ENCODE data around the gene AACS. TPM values are rescaled to one million over a fixed set of nuclear protein-coding genes. Genes with fewer than 3 reads are reported as not detected.
"Not testable (repeated sequence)": the region's sequence is repeated elsewhere in the genome, so short reads cannot be mapped to it uniquely, and the experiment has no call there.

Gene AACS
- polyA plus RNA-seq, 3 donors from 2014 or later, result 11.9 to 22.7 (median 14.0) TPM

- Mint-ChIP-seq H3K36me3 (peaks cover 0 to 3% (median 0%) of the 10 kb centered on the region in 3 donors), H3K4me1 (peaks cover 18 to 19% of the 10 kb centered on the region in 2 donors)
Observed at GRCh38 chr12:125065919-125066570, 810 bp downstream of the AACS start.

GRCh38 chr12:125068391-125068790 lies 3.2 kb downstream of the AACS start:
- Mint-ChIP-seq H3K27me3 (ENCODE audit: low read depth in 3 of 3) (peaks cover 0 to 3% (median 2%) of the 10 kb centered on the region in 3 donors), H3K27ac (no peak overlapping the region), H3K36me3 (peaks cover 0 to 3% (median 0%) of the 10 kb centered on the region in 3 donors), H3K4me3 (peak overlapping the region in 2 of 5 donors; percentile 2 to 45), H3K4me1 (peaks cover 18 to 19% of the 10 kb centered on the region in 2 donors), H3K9me3 (no peaks in the 10 kb centered on the region)
- DNase-seq, result no peak

More at GRCh38 chr12:125065919-125066570, 810 bp downstream of the AACS start:
- no peaks in the 10 kb centered on the region for H3K9me3 Mint-ChIP-seq
- no peak for DNase-seq
- peaks cover 0 to 7% (median 3%) of the 10 kb centered on the region in 3 donors for H3K27me3 Mint-ChIP-seq (ENCODE audit: low read depth in 3 of 3)
- H3K27ac Mint-ChIP-seq, result peak overlapping the region in 5 of 6 donors; percentile 54 to 86 (median 80)
- peak overlapping the region; percentile 83 to 88 (median 87) for H3K4me3 Mint-ChIP-seq

GRCh38 chr12:125069616-125070015 lies 4.4 kb downstream of the AACS start:
- H3K4me3 Mint-ChIP-seq, result no peak overlapping the region
- peaks cover 0 to 3% (median 2%) of the 10 kb centered on the region in 3 donors for H3K27me3 Mint-ChIP-seq (ENCODE audit: low read depth in 3 of 3)
- H3K27ac Mint-ChIP-seq, result no peak overlapping the region
- H3K36me3 Mint-ChIP-seq, result peaks cover 0 to 3% (median 0%) of the 10 kb centered on the region in 3 donors
- peaks cover 16% of the 10 kb centered on the region in 2 donors for H3K4me1 Mint-ChIP-seq
- H3K9me3 Mint-ChIP-seq, result no peaks in the 10 kb centered on the region
- no peak for DNase-seq

- Mint-ChIP-seq H3K4me1 (peaks cover 11 to 14% of the 10 kb centered on the region in 2 donors), H3K27ac (no peak overlapping the region), H3K27me3 (ENCODE audit: low read depth in 3 of 3) (peaks cover 0 to 3% (median 2%) of the 10 kb centered on the region in 3 donors), H3K9me3 (no peaks in the 10 kb centered on the region), H3K36me3 (peaks cover 0 to 3% (median 0%) of the 10 kb centered on the region in 3 donors), H3K4me3 (no peak overlapping the region)
- DNase-seq, result no peak
Observed at GRCh38 chr12:125070112-125070511, 4.9 kb downstream of the AACS start.

GRCh38 chr12:125070661-125071390 lies 5.6 kb downstream of the AACS start:
- no peak for DNase-seq
- H3K27ac Mint-ChIP-seq, result no peak overlapping the region
- H3K9me3 Mint-ChIP-seq, result no peaks in the 10 kb centered on the region
- peaks cover under 1 to 3% (median under 1%) of the 10 kb centered on the region in 3 donors for H3K36me3 Mint-ChIP-seq
- no peak overlapping the region for H3K4me3 Mint-ChIP-seq
- H3K27me3 Mint-ChIP-seq (ENCODE audit: low read depth in 3 of 3), result peaks cover 0 to 3% (median 2%) of the 10 kb centered on the region in 3 donors
- peaks cover 11 to 13% of the 10 kb centered on the region in 2 donors for H3K4me1 Mint-ChIP-seq

- Mint-ChIP-seq H3K27me3 (ENCODE audit: low read depth in 3 of 3) (peaks cover 0 to 2% (median 1%) of the 10 kb centered on the region in 3 donors), H3K9me3 (no peaks in the 10 kb centered on the region), H3K27ac (no peak overlapping the region), H3K4me3 (no peak overlapping the region), H3K36me3 (peaks cover 7 to 10% (median 7%) of the 10 kb centered on the region in 3 donors), H3K4me1 (peaks cover 9 to 11% of the 10 kb centered on the region in 2 donors)
- DNase-seq, result no peak
Observed at GRCh38 chr12:125071456-125071855, 6.2 kb downstream of the AACS start.

- H3K36me3 Mint-ChIP-seq, result peaks cover 9 to 13% (median 12%) of the 10 kb centered on the region in 3 donors
- H3K27me3 Mint-ChIP-seq (ENCODE audit: low read depth in 3 of 3), result no peaks in the 10 kb centered on the region
- H3K9me3 Mint-ChIP-seq, result no peaks in the 10 kb centered on the region
- peaks cover under 1 to 2% of the 10 kb centered on the region in 2 donors for H3K4me1 Mint-ChIP-seq
- H3K4me3 Mint-ChIP-seq, result no peak overlapping the region
- H3K27ac Mint-ChIP-seq, result no peak overlapping the region
- no peak for DNase-seq
Observed at GRCh38 chr12:125072496-125072895, 7.3 kb downstream of the AACS start.

- not testable (repeated sequence) for H3K4me3 Mint-ChIP-seq; H3K9me3 Mint-ChIP-seq; DNase-seq; H3K27ac Mint-ChIP-seq; H3K27me3 Mint-ChIP-seq (ENCODE audit: low read depth in 3 of 3); H3K4me1 Mint-ChIP-seq
- peaks cover 16 to 21% (median 20%) of the 10 kb centered on the region in 3 donors for H3K36me3 Mint-ChIP-seq
Observed at GRCh38 chr12:125074294-125074693, 9.1 kb downstream of the AACS start.

- Mint-ChIP-seq H3K27ac (no peak overlapping the region), H3K9me3 (no peaks in the 10 kb centered on the region), H3K4me1 (no peaks in the 10 kb centered on the region), H3K36me3 (peaks cover 21 to 28% (median 23%) of the 10 kb centered on the region in 3 donors), H3K4me3 (no peak overlapping the region), H3K27me3 (ENCODE audit: low read depth in 3 of 3) (no peaks in the 10 kb centered on the region)
- DNase-seq, result no peak
Observed at GRCh38 chr12:125076103-125076502, 10.9 kb downstream of the AACS start.

- Mint-ChIP-seq H3K27me3 (ENCODE audit: low read depth in 3 of 3) (no peaks in the 10 kb centered on the region), H3K36me3 (peaks cover 23 to 37% (median 29%) of the 10 kb centered on the region in 3 donors), H3K4me1 (no peaks in the 10 kb centered on the region), H3K9me3 (no peaks in the 10 kb centered on the region), H3K4me3 (no peak overlapping the region), H3K27ac (no peak overlapping the region)
- DNase-seq, result no peak
Observed at GRCh38 chr12:125079084-125079483, 13.8 kb downstream of the AACS start.

GRCh38 chr12:125079648-125080645 lies 14.7 kb downstream of the AACS start:
- H3K9me3 Mint-ChIP-seq, result no peaks in the 10 kb centered on the region
- DNase-seq, result no peak
- no peak overlapping the region for H3K27ac Mint-ChIP-seq
- no peaks in the 10 kb centered on the region for H3K4me1 Mint-ChIP-seq
- H3K27me3 Mint-ChIP-seq (ENCODE audit: low read depth in 3 of 3), result no peaks in the 10 kb centered on the region
- H3K4me3 Mint-ChIP-seq, result no peak overlapping the region
- H3K36me3 Mint-ChIP-seq, result peaks cover 23 to 37% (median 32%) of the 10 kb centered on the region in 3 donors

- no peaks in the 10 kb centered on the region for H3K9me3 Mint-ChIP-seq
- no peaks in the 10 kb centered on the region for H3K27me3 Mint-ChIP-seq (ENCODE audit: low read depth in 3 of 3)
- H3K4me1 Mint-ChIP-seq, result no peaks in the 10 kb centered on the region
- H3K4me3 Mint-ChIP-seq, result no peak overlapping the region
- peaks cover 21 to 35% (median 32%) of the 10 kb centered on the region in 3 donors for H3K36me3 Mint-ChIP-seq
- no peak overlapping the region for H3K27ac Mint-ChIP-seq
- DNase-seq, result no peak
Observed at GRCh38 chr12:125081427-125081826, 16.2 kb downstream of the AACS start.

- H3K4me1 Mint-ChIP-seq, result no peaks in the 10 kb centered on the region
- no peaks in the 10 kb centered on the region for H3K27me3 Mint-ChIP-seq (ENCODE audit: low read depth in 3 of 3)
- H3K9me3 Mint-ChIP-seq, result no peaks in the 10 kb centered on the region
Observed at GRCh38 chr12:125083072-125083471, 17.8 kb downstream of the AACS start.

More at GRCh38 chr12:125083072-125083471, 17.8 kb downstream of the AACS start:
- no peak for DNase-seq
- no peak overlapping the region for H3K27ac Mint-ChIP-seq
- H3K36me3 Mint-ChIP-seq, result peaks cover 20 to 37% (median 24%) of the 10 kb centered on the region in 3 donors
- no peak overlapping the region for H3K4me3 Mint-ChIP-seq

Measured in immature natural killer cell (primary cell).